ENCODE data around the gene CYP19A1. TPM values are rescaled to one million over a fixed set of nuclear protein-coding genes. Genes with fewer than 3 reads are reported as not detected.

CYP19A1 gene
- total and polyA plus RNA-seq, 2 donors, result 0.42 to 2.2 TPM

DNA sequence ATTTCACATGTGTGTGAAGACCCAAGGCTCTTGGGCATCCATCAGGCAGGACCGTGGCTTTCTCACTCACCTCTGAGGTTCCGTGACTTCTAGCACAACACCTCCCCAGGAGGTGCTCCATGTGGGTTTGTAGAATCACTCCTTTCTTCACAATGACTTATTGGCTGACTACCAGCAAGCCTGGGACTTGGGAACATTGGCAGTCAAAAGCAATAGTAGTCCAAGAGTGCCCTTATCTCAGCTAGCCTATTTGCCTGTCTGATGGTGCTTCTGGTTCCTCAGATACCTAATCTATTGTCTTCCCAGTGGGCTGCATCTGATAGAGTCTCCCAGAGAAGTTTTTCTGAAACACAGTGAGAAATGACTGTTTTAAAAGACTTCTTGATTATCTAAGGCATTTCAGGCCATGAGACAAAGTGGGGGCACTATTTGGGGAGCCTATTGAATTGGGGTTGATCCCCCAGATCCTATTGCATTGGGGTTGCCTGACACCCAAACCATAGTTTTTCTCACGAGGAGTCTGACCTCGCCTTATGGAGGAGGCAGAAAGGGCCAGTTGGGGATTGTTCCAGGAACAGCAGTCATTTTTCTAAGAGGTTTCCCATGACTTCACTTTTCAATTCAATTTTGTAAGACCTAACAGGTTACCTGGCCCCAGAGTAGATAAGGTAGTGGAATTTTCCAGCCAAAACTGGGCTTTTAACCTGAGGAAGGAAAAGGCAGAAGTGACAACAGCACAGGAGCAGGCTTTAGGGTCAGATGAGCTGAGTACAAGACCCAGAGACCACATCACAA is 88.0 kb downstream of the CYP19A1 start:
- WGBS, result 95% methylated on average over 4 of the region's 4 CpGs
- no peaks in the 10 kb centered on the region for H3K36me3 ChIP-seq (ENCODE audit: control insufficient read depth in 2 of 2, insufficient read depth in 2 of 2, low read length in 1 of 2)

DNA sequence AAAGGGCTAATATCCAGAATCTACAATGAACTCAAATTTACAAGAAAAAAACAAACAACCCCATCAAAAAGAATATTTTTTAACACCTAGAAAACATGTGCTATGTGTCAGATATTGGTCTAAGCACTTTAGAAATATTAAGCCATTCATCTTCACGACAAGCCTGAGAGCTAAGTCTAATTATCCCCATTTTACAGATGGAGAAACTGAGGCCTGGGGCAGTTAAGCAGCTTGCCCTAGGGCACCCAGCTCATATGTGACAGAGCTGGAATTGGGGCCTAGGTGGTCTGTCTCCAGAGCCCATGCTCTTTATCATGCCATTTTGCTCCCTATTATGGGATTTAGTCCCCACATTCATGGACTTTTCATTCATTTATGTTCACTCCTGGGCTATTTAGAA is 92.8 kb downstream of the CYP19A1 start:
- no peak overlapping the region for H3K4me3 ChIP-seq (ENCODE audit: low read length in 2 of 2)
- 96% methylated on average over 1 of the region's 1 CpG for WGBS
- no peak for DNase-seq (ENCODE audit: low read depth in 6 of 9, low spot score in 9 of 9)
- H3K36me3 ChIP-seq (ENCODE audit: control insufficient read depth in 2 of 2, insufficient read depth in 2 of 2, low read length in 1 of 2), result no peaks in the 10 kb centered on the region
- no peaks in the 10 kb centered on the region for H3K27me3 ChIP-seq (ENCODE audit: control insufficient read depth in 2 of 2, insufficient read depth in 1 of 2, low read length in 1 of 2)
- H3K4me1 ChIP-seq (ENCODE audit: control insufficient read depth in 2 of 2, insufficient read depth in 2 of 2, low read length in 2 of 2), result no peaks in the 10 kb centered on the region
- no peaks in the 10 kb centered on the region for H3K9me3 ChIP-seq (ENCODE audit: control insufficient read depth in 2 of 2, insufficient read depth in 1 of 2, low read length in 1 of 2)
- no peak overlapping the region for H3K27ac ChIP-seq (ENCODE audit: low read depth in 1 of 2, low read length in 1 of 2)

More for the DNA sequence above, 88.0 kb downstream of the CYP19A1 start:
- H3K27ac ChIP-seq (ENCODE audit: low read depth in 1 of 2, low read length in 1 of 2), result no peak overlapping the region
- H3K27me3 ChIP-seq (ENCODE audit: control insufficient read depth in 2 of 2, insufficient read depth in 1 of 2, low read length in 1 of 2), result peaks cover 0 to 2% of the 10 kb centered on the region in 2 donors
- no peak for DNase-seq (ENCODE audit: low read depth in 6 of 9, low spot score in 9 of 9)
- H3K9me3 ChIP-seq (ENCODE audit: control insufficient read depth in 2 of 2, insufficient read depth in 1 of 2, low read length in 1 of 2), result no peaks in the 10 kb centered on the region
- no peaks in the 10 kb centered on the region for H3K4me1 ChIP-seq (ENCODE audit: control insufficient read depth in 2 of 2, insufficient read depth in 2 of 2, low read length in 2 of 2)
- no peak overlapping the region for H3K4me3 ChIP-seq (ENCODE audit: low read length in 2 of 2)

GRCh38 chr15:51244423-51244869 is 94.0 kb downstream of the CYP19A1 start:
- Histone ChIP-seq H3K9me3 (ENCODE audit: control insufficient read depth in 2 of 2, insufficient read depth in 1 of 2, low read length in 1 of 2) (no peaks in the 10 kb centered on the region), H3K4me3 (ENCODE audit: low read length in 2 of 2) (no peak overlapping the region), H3K36me3 (ENCODE audit: control insufficient read depth in 2 of 2, insufficient read depth in 2 of 2, low read length in 1 of 2) (no peaks in the 10 kb centered on the region), H3K27ac (ENCODE audit: low read depth in 1 of 2, low read length in 1 of 2) (no peak overlapping the region), H3K27me3 (ENCODE audit: control insufficient read depth in 2 of 2, insufficient read depth in 1 of 2, low read length in 1 of 2) (no peaks in the 10 kb centered on the region), H3K4me1 (ENCODE audit: control insufficient read depth in 2 of 2, insufficient read depth in 2 of 2, low read length in 2 of 2) (no peaks in the 10 kb centered on the region)
- DNase-seq (ENCODE audit: low read depth in 6 of 9, low spot score in 9 of 9), result no peak
- WGBS, result 56% methylated on average over 2 of the region's 2 CpGs

DNA sequence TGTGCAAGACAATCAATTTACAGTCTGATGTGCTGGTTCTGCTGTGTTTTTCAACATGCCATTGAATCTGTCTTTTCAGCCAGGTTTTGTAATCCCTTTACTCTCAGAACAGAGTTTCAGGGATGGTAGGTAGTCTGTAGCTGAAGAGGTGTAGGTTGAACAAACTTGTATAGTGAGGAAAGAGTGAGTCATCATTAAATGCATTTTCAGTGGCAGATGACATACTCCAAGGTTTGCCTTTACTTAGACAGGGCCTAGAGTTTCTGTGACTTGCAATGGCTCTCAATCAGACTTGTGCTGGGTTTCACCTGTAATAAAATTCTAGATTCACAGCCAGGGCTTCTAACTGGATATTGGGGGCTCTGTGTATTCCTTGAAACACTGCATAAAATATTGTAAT is 94.6 kb downstream of the CYP19A1 start:
- H3K4me3 ChIP-seq (ENCODE audit: low read length in 2 of 2), result no peak overlapping the region
- H3K27ac ChIP-seq (ENCODE audit: low read depth in 1 of 2, low read length in 1 of 2), result no peak overlapping the region
- no peaks in the 10 kb centered on the region for H3K27me3 ChIP-seq (ENCODE audit: control insufficient read depth in 2 of 2, insufficient read depth in 1 of 2, low read length in 1 of 2)
- H3K4me1 ChIP-seq (ENCODE audit: control insufficient read depth in 2 of 2, insufficient read depth in 2 of 2, low read length in 2 of 2), result no peaks in the 10 kb centered on the region
- no peak for DNase-seq (ENCODE audit: low read depth in 6 of 9, low spot score in 9 of 9)
- no peaks in the 10 kb centered on the region for H3K9me3 ChIP-seq (ENCODE audit: control insufficient read depth in 2 of 2, insufficient read depth in 1 of 2, low read length in 1 of 2)
- no peaks in the 10 kb centered on the region for H3K36me3 ChIP-seq (ENCODE audit: control insufficient read depth in 2 of 2, insufficient read depth in 2 of 2, low read length in 1 of 2)

GRCh38 chr15:51240066-51240465 is 98.3 kb downstream of the CYP19A1 start:
- DNase-seq (ENCODE audit: low read depth in 6 of 9, low spot score in 9 of 9), result no peak

GRCh38 chr15:51237816-51238215 is 100.6 kb downstream of the CYP19A1 start:
- WGBS, result 77% methylated on average over 3 of the region's 3 CpGs

More at GRCh38 chr15:51240066-51240465, 98.3 kb downstream of the CYP19A1 start:
- peaks cover 0 to 2% of the 10 kb centered on the region in 2 donors for H3K27me3 ChIP-seq (ENCODE audit: control insufficient read depth in 2 of 2, insufficient read depth in 1 of 2, low read length in 1 of 2)
- WGBS, result 19% methylated on average over 4 of the region's 4 CpGs
- H3K9me3 ChIP-seq (ENCODE audit: control insufficient read depth in 2 of 2, insufficient read depth in 1 of 2, low read length in 1 of 2), result no peaks in the 10 kb centered on the region
- no peak overlapping the region for H3K4me3 ChIP-seq (ENCODE audit: low read length in 2 of 2)
- H3K27ac ChIP-seq (ENCODE audit: low read depth in 1 of 2, low read length in 1 of 2), result no peak overlapping the region
- H3K36me3 ChIP-seq (ENCODE audit: control insufficient read depth in 2 of 2, insufficient read depth in 2 of 2, low read length in 1 of 2), result no peaks in the 10 kb centered on the region
- H3K4me1 ChIP-seq (ENCODE audit: control insufficient read depth in 2 of 2, insufficient read depth in 2 of 2, low read length in 2 of 2), result no peaks in the 10 kb centered on the region

DNA sequence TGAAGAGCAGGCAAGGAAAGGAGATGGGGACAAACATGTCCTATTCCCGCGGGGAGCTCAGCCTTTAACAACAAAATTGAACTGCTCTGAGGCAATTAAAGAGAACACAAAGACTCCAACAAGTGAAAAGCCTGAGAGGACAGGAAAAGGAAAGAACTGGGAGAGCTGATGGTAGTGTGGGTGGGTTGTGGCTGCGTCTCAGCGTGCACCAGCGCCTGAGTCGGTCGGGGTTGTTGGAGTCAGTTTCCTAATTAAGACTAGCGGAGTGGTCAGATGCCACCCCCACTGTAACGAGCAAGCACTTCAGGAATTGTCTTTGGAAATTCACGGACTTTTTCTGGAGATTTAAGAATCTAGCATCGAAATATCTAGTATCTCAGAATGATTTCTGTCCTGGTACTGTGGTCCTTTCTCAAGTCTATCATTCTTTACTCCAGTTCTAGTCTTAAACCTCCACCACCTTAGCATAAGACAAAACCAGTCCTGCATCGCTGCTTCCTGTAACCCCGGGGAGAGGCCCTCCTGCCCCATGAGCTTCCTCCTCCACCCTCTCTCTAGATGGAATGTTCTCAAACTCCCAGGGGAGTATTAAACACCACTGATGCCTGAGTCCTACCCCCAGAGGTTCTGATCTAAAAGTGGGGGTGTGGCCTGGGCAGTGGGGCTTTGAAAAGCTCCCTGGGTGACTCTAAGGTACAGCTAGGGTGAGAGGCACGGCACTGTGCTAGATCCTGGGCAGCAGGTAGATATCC is 104.0 kb downstream of the CYP19A1 start:
- H3K4me1 ChIP-seq (ENCODE audit: control insufficient read depth in 2 of 2, insufficient read depth in 2 of 2, low read length in 2 of 2), result no peaks in the 10 kb centered on the region
- H3K9me3 ChIP-seq (ENCODE audit: control insufficient read depth in 2 of 2, insufficient read depth in 1 of 2, low read length in 1 of 2), result no peaks in the 10 kb centered on the region
- H3K27ac ChIP-seq (ENCODE audit: low read depth in 1 of 2, low read length in 1 of 2), result no peak overlapping the region
- no peak overlapping the region for H3K4me3 ChIP-seq (ENCODE audit: low read length in 2 of 2)
- H3K36me3 ChIP-seq (ENCODE audit: control insufficient read depth in 2 of 2, insufficient read depth in 2 of 2, low read length in 1 of 2), result no peaks in the 10 kb centered on the region
- peaks cover 0 to 7% of the 10 kb centered on the region in 2 donors for H3K27me3 ChIP-seq (ENCODE audit: control insufficient read depth in 2 of 2, insufficient read depth in 1 of 2, low read length in 1 of 2)
- 46% methylated on average over 14 of the region's 14 CpGs for WGBS
- no peak for DNase-seq (ENCODE audit: low read depth in 6 of 9, low spot score in 9 of 9)

More at GRCh38 chr15:51237816-51238215, 100.6 kb downstream of the CYP19A1 start:
- no peak for DNase-seq (ENCODE audit: low read depth in 6 of 9, low spot score in 9 of 9)
- H3K27ac ChIP-seq (ENCODE audit: low read depth in 1 of 2, low read length in 1 of 2), result no peak overlapping the region
- no peaks in the 10 kb centered on the region for H3K36me3 ChIP-seq (ENCODE audit: control insufficient read depth in 2 of 2, insufficient read depth in 2 of 2, low read length in 1 of 2)
- no peaks in the 10 kb centered on the region for H3K4me1 ChIP-seq (ENCODE audit: control insufficient read depth in 2 of 2, insufficient read depth in 2 of 2, low read length in 2 of 2)
- H3K4me3 ChIP-seq (ENCODE audit: low read length in 2 of 2), result no peak overlapping the region
- H3K27me3 ChIP-seq (ENCODE audit: control insufficient read depth in 2 of 2, insufficient read depth in 1 of 2, low read length in 1 of 2), result peaks cover 0 to 7% of the 10 kb centered on the region in 2 donors
- H3K9me3 ChIP-seq (ENCODE audit: control insufficient read depth in 2 of 2, insufficient read depth in 1 of 2, low read length in 1 of 2), result no peaks in the 10 kb centered on the region

- 94% methylated on average over 3 of the region's 3 CpGs for WGBS
- peaks cover 0 to 7% of the 10 kb centered on the region in 2 donors for H3K27me3 ChIP-seq (ENCODE audit: control insufficient read depth in 2 of 2, insufficient read depth in 1 of 2, low read length in 1 of 2)
These were observed 105.8 kb downstream of the CYP19A1 start for GRCh38 chr15:51232581-51232980.

GRCh38 chr15:51229907-51230330 is 108.5 kb downstream of the CYP19A1 start:
- Histone ChIP-seq H3K27ac (ENCODE audit: low read depth in 1 of 2, low read length in 1 of 2) (no peak overlapping the region), H3K9me3 (ENCODE audit: control insufficient read depth in 2 of 2, insufficient read depth in 1 of 2, low read length in 1 of 2) (no peaks in the 10 kb centered on the region), H3K27me3 (ENCODE audit: control insufficient read depth in 2 of 2, insufficient read depth in 1 of 2, low read length in 1 of 2) (peaks cover 0 to 5% of the 10 kb centered on the region in 2 donors), H3K4me1 (ENCODE audit: control insufficient read depth in 2 of 2, insufficient read depth in 2 of 2, low read length in 2 of 2) (no peaks in the 10 kb centered on the region), H3K36me3 (ENCODE audit: control insufficient read depth in 2 of 2, insufficient read depth in 2 of 2, low read length in 1 of 2) (no peaks in the 10 kb centered on the region), H3K4me3 (ENCODE audit: low read length in 2 of 2) (no peak overlapping the region)
- DNase-seq (ENCODE audit: low read depth in 6 of 9, low spot score in 9 of 9), result no peak
- 66% methylated on average over 2 of the region's 2 CpGs for WGBS

More at GRCh38 chr15:51232581-51232980, 105.8 kb downstream of the CYP19A1 start:
- no peak overlapping the region for H3K27ac ChIP-seq (ENCODE audit: low read depth in 1 of 2, low read length in 1 of 2)
- no peaks in the 10 kb centered on the region for H3K4me1 ChIP-seq (ENCODE audit: control insufficient read depth in 2 of 2, insufficient read depth in 2 of 2, low read length in 2 of 2)
- H3K4me3 ChIP-seq (ENCODE audit: low read length in 2 of 2), result no peak overlapping the region
- H3K9me3 ChIP-seq (ENCODE audit: control insufficient read depth in 2 of 2, insufficient read depth in 1 of 2, low read length in 1 of 2), result no peaks in the 10 kb centered on the region
- no peak for DNase-seq (ENCODE audit: low read depth in 6 of 9, low spot score in 9 of 9)
- no peaks in the 10 kb centered on the region for H3K36me3 ChIP-seq (ENCODE audit: control insufficient read depth in 2 of 2, insufficient read depth in 2 of 2, low read length in 1 of 2)

All from thymus (tissue), 11 donors.